NK-92 treated with Interleukin-12 subunit alpha and Interleukin-12 subunit beta, amount 100 ng/mL, for 24 hours (cell line): ENCODE results near the gene PRODH2.
"Not testable (repeated sequence)": the region's sequence is repeated elsewhere in the genome, so short reads cannot be mapped to it uniquely, and the experiment has no call there.

Experiments
- DNase-seq: peaks from one replicate; lab custom pipeline; 2025; lab: John Stamatoyannopoulos, UW

PRODH2 gene

DNA sequence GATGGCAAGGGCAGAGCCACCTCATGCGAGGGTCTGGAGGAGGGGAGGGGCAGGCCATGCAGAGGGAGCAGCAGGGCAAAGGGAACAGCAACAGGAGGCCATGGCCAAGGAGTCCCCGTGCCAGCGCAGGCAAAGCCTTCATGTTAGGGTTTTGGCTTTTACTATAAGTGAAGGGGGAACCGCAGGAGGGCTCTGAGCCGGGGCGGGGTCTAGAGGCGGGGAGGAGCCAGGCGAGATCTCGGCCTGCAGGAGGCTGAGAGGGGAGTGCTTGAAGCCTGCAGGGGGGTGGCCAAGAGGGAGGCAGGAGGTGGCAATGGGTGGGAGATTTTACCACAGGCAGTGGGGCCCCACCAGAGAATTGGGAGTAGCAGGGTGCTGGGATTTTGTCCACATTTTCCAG is 31.0 kb downstream of the PRODH2 start:
- DNase-seq, result no peak

DNA sequence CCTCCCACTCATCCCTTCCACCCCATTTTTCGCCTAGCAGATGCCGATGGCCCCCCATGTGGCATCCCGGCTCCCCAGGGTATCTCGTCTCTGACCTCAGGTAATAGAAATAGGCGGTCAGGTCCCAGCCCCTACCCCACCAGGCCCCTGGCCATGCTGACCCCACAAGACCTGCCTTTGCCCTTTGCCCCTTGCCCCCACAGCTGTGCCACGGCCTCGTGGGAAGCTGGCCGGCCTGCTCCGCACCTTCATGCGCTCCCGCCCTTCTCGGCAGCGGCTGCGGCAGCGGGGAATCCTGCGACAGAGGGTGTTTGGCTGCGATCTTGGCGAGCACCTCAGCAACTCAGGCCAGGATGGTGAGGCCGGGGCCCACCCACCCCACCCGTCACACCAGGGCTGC is 31.9 kb downstream of the PRODH2 start:
- DNase-seq, result no peak

DNA sequence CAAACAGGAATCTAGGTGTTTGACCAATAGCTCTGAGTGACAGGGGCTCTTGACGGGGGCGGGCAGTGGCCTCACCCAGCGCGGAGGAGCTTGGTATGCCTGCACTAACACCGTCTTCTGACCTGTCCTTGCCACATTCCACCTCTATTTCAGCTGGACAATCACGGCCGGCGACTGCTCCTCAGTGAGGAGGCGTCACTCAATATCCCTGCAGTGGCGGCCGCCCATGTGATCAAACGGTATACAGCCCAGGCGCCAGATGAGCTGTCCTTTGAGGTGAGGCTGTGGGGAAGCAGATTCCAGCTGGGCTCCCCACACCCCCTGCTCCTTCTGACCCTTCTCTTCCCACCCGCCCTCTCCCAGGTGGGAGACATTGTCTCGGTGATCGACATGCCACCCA is 32.6 kb downstream of the PRODH2 start:
- no peak for DNase-seq

DNA sequence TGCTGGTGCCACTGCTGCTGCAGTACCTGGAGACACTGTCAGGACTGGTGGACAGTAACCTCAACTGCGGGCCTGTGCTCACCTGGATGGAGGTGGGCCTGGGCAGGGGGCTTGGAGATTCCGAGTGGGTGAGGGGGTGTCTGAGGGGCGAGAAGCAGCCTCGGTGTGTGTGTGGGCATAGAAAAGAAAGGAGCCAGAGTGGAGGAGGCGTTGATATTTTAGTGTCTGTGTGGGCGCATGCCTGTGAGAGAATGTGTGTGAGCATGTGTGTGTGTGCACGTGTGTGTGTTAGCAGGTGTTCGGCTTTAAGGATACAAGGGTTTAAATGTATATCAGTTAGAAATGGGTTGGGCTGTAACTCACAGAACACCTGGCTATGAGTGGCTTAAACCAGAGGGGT is 33.6 kb downstream of the PRODH2 start:
- no peak for DNase-seq

DNA sequence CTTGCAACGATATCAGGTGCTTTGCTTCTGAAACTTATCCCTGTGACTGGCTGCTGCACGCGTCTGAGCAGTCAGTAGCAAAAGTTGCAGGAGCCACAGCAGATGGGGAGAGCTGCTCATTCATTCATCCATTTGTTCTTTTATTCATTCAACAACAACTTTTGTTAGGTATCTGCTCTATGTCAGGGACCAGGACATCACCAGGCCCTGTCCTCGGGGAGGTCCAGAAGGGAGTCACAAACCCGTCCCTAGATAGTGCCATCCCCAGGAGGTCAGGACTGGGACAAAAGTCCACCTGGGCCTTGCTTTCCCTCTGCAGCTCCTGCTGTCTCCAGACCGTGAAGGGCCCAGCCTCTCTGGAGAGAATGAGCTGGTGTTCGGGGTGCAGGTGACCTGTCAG is 34.7 kb downstream of the PRODH2 start:
- DNase-seq, result no peak

GRCh38 chr19:35777086-35777841 is 35.4 kb downstream of the PRODH2 start:
- DNase-seq, result no peak

GRCh38 chr19:35776102-35776788 is 36.4 kb downstream of the PRODH2 start:
- no peak for DNase-seq

- peak; percentile 98 for DNase-seq
These were observed 37.1 kb downstream of the PRODH2 start, which contains the start of gene ARHGAP33 for GRCh38 chr19:35775298-35776101. ARHGAP33 (plus strand) TSS chr19:35775564; CDS start chr19:35775659, 95 bp downstream.

- no peak for DNase-seq
These were observed 37.7 kb downstream of the PRODH2 start for GRCh38 chr19:35775046-35775297.

DNA sequence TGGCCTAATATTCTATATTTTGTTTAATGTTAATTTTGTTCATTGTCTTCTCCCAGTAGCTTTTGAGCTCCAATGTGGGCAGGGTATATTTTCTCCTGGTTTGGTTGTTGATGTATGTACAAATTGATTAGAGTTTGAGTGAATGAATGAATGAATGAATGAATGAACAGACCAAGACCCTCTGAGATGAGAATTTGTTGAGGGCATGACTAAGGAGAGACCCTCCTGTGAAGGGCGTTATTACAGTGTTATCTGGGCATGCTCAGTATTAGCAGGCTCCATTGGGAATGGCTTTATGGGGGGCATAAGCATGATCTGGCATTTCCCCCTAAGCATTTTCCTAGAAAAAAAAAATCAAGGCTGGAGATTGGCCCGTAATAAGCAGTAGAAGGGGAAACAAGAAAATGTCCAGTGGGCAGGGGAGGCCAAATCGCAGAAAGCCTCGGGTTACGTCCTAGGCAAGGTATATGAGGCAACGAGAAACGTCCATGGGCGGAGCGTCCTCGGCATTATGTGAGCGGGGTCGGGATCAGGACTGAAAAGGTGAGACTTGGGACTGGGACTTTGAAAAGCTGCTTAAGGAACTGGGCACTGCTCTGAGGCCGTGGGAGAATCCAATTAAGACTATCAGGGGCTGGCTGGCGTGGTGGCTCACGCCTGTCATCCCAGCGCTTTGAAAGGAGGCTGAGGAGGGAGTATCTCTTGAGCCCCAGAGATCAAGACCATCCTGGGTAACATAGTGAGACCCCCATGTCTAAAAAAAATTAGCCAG is 38.2 kb downstream of the PRODH2 start:
- DNase-seq, result no peak

GRCh38 chr19:35773020-35773806 is 39.4 kb downstream of the PRODH2 start:
- DNase-seq, result no peak

GRCh38 chr19:35772362-35772761 is 40.3 kb downstream of the PRODH2 start:
- DNase-seq, result not testable (repeated sequence)

GRCh38 chr19:35768082-35768421 is 44.6 kb downstream of the PRODH2 start:
- DNase-seq, result no peak

- no peak for DNase-seq
These were observed 45.2 kb downstream of the PRODH2 start for GRCh38 chr19:35767288-35768081.

DNA sequence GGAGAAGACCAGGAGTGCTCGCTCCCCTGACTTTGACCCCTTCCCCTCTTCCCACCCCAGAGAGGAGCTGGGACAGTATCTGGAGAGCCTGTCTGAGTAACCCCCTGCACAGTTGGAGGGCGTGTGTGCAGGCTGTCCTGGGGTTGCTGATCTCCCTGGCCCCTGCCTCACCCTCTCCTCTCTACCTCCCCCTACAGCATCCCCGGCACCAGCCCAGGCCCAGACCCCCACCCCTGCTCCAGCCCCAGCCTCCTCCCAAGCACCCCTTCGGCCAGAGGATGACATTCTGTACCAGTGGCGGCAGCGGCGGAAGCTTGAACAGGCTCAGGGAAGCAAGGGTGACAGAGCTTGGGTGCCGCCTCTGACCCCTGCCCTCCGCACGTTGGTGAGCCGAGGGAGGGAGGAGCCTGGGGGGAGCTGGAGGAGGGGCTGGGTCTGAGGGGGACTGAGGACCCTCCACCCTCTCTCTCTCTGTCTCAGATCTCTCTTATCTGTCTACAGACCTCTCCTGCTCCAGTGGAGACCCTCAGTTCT is 46.0 kb downstream of the PRODH2 start:
- DNase-seq, result no peak

DNA sequence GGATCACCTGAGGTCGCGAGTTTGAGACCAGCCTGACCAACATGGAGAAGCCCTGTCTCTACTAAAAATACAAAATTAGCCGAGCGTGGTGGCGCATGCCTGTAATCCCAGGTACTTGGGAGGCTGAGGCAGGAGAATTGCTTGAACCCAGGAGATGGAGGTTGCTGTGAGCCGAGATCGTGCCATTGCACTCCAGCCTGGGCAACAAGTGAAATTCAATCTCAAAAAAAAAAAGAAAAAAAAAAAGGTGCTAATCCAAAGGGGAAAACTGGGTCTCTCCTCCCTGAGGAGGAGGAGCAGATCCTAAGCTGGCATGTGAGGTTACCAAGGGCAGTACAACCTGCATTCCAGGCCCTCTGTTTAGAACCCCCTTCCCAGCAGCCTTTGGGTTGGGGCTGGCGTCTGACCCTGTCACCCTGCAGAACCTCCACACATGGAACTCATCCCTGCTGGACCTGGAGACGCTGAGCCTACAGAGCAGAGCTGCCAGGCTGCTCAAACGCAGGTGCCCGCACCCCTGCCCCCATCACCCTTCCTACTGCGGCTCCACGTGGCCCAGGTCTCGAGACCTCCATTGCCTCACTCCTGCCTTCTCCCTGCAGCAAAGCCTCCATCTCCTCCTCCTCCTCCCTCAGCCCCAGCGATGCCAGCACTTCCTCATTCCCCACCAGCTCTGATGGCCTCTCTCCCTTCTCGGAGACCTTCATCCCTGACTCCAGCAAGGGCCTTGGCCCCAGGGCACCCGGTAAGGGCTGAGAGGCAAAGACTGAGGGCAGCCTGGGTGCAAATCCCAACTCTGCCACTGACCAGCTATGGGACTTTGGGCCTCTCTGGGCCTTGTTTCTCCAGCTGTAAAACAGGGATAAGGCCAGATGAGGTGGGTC is 48.0 kb downstream of the PRODH2 start:
- no peak for DNase-seq

DNA sequence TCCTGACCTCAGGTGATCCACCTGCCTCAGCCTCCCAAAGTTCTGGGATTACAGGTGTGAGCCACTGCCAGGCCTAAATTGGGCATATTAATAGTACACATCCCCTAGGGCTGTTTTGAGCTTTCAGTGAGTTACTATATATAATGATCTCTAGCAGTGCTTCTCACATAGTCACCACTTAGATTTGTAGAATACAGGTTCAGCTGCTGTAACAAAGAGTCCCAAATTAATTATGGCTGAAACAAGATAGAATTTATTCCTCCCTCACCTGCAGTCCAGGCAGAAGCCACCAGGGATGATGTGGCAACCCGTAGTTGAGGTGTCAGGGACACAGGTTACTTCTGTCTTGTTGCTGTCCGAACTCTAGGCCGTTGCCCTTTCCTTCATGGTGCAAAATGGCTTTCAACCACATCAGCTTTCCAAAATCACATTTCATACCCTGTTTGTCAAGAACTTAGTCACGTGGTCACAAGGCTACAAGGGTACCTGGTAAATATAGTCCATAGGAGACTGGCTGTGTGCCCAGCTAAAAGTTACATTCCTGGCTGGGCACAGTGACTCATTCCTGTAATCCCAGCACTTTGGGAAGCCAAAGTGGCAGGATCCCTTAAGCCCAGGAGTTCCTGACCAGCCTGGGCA is 51.8 kb downstream of the PRODH2 start:
- DNase-seq, result no peak

- DNase-seq, result no peak
These were observed 52.9 kb downstream of the PRODH2 start for GRCh38 chr19:35759697-35760096.
